Measurements from ENCODE around the gene UHMK1. TPM values are rescaled to one million over a fixed set of nuclear protein-coding genes. Genes with fewer than 3 reads are reported as not detected.
"Not testable (repeated sequence)": the region's sequence is repeated elsewhere in the genome, so short reads cannot be mapped to it uniquely, and the experiment has no call there.

The UHMK1 gene
- 21.7 and 22.2 TPM in 2 replicates for total RNA-seq
- long read RNA-seq, full-length matches to known transcripts: 47 of 58 reads
- long read RNA-seq, partial matches to known transcripts: 1 of 58 reads
- long read RNA-seq, other reads (novel, unspliced or antisense): 10 of 58 reads

GRCh38 chr1:162497723-162498495 lies at the start of gene UHMK1:
TSS of gene UHMK1 (plus strand) at chr1:162497818. CDS start at chr1:162498001, 183 bp downstream.
- H3K27me3 Mint-ChIP-seq (ENCODE audit: low read depth): peaks cover 22% of the 10 kb centered on the region
- H3K4me1 Mint-ChIP-seq: peaks cover 26% of the 10 kb centered on the region
- H3K9me3 Mint-ChIP-seq: peaks cover 5% of the 10 kb centered on the region
- H3K36me3 Mint-ChIP-seq (ENCODE audit: low read depth): peaks cover 8% of the 10 kb centered on the region
- peak; percentile 67 for DNase-seq (ENCODE audit: low read depth, low spot score)
- peak within 1 kb of the TSS; percentile 96 for H3K4me3 Mint-ChIP-seq
- TF ChIP-seq CTCF (conservative IDR thresholded peaks at IDR 0.05): no peak
- peak within 1 kb of the TSS; percentile 78 for H3K27ac Mint-ChIP-seq (ENCODE audit: unreplicated experiment)

- H3K27ac Mint-ChIP-seq (ENCODE audit: unreplicated experiment); H3K4me3 Mint-ChIP-seq; DNase-seq (ENCODE audit: low read depth, low spot score); H3K4me1 Mint-ChIP-seq; H3K36me3 Mint-ChIP-seq (ENCODE audit: low read depth); H3K9me3 Mint-ChIP-seq: not testable (repeated sequence)
- H3K27me3 Mint-ChIP-seq (ENCODE audit: low read depth): peaks cover 11% of the 10 kb centered on the region
Measured at GRCh38 chr1:162454361-162454760, 43.3 kb upstream of the UHMK1 start.

GRCh38 chr1:162456323-162456722 lies 41.3 kb upstream of the UHMK1 start:
- Mint-ChIP-seq H3K4me3 (no peak overlapping the region), H3K27ac (ENCODE audit: unreplicated experiment) (no peak overlapping the region), H3K9me3 (no peaks in the 10 kb centered on the region), H3K36me3 (ENCODE audit: low read depth) (peaks cover 3% of the 10 kb centered on the region), H3K4me1 (no peaks in the 10 kb centered on the region), H3K27me3 (ENCODE audit: low read depth) (peaks cover 11% of the 10 kb centered on the region)
- no peak for TF ChIP-seq CTCF (conservative IDR thresholded peaks at IDR 0.05)
- no peak for DNase-seq (ENCODE audit: low read depth, low spot score)

GRCh38 chr1:162458236-162458635 lies 39.4 kb upstream of the UHMK1 start:
- Mint-ChIP-seq H3K9me3 (no peaks in the 10 kb centered on the region), H3K27ac (ENCODE audit: unreplicated experiment) (no peak overlapping the region), H3K27me3 (ENCODE audit: low read depth) (peaks cover under 1% of the 10 kb centered on the region), H3K4me3 (no peak overlapping the region), H3K4me1 (no peaks in the 10 kb centered on the region), H3K36me3 (ENCODE audit: low read depth) (no peaks in the 10 kb centered on the region)
- no peak for DNase-seq (ENCODE audit: low read depth, low spot score)
- TF ChIP-seq CTCF (conservative IDR thresholded peaks at IDR 0.05): no peak

GRCh38 chr1:162462425-162462824 lies 35.2 kb upstream of the UHMK1 start:
- H3K27me3 Mint-ChIP-seq (ENCODE audit: low read depth); H3K27ac Mint-ChIP-seq (ENCODE audit: unreplicated experiment); H3K4me3 Mint-ChIP-seq; DNase-seq (ENCODE audit: low read depth, low spot score); H3K9me3 Mint-ChIP-seq; H3K36me3 Mint-ChIP-seq (ENCODE audit: low read depth); H3K4me1 Mint-ChIP-seq: not testable (repeated sequence)

GRCh38 chr1:162463021-162463420 lies 34.6 kb upstream of the UHMK1 start:
- Mint-ChIP-seq H3K36me3 (ENCODE audit: low read depth) (peaks cover 2% of the 10 kb centered on the region), H3K27ac (ENCODE audit: unreplicated experiment) (no peak overlapping the region), H3K9me3 (peaks cover 8% of the 10 kb centered on the region), H3K4me3 (no peak overlapping the region), H3K27me3 (ENCODE audit: low read depth) (peaks cover 6% of the 10 kb centered on the region), H3K4me1 (no peaks in the 10 kb centered on the region)
- no peak for DNase-seq (ENCODE audit: low read depth, low spot score)
- no peak for TF ChIP-seq CTCF (conservative IDR thresholded peaks at IDR 0.05)
